NCI-H446 treated with DMSO at 0.1 percent for 48 hours (cell line): Measurements from ENCODE around the gene CLTC.
"Not testable (repeated sequence)": the region's sequence is repeated elsewhere in the genome, so short reads cannot be mapped to it uniquely, and the experiment has no call there.

Experiments used
- DNase-seq: peaks from one replicate; lab custom pipeline; 2025; lab: John Stamatoyannopoulos, UW

Gene CLTC

DNA sequence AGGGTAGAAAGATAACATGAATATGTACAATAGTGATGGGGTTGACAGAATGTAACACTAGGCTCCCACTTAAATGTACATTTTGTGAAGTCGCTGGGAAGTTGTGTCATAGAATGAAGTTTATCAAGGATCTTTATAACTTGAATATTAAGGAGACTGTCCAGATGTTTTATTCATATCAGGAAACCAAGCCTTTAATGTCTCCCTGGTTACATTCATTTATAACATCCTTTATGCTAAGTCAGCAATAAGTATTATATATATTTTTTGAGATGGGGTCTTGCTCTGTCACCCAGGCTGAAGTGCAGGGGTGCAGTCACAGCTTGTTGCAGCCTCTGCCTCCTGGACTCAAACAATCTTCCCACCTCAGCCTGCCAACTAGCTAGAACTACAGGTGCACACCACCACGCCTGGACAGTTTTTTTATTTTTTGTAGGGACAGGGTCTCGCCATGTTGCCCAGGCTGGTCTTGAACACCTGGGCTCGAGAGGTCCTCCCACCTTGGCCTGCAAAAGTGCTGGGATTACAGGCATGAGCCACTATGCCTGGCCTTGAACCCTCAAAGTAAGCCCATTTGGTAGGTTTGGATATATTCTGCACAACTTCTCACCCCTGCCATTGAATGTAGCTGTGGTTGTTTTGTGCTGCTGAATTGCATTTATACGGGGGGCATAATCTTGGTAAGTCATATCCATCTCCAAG lies 14.1 kb downstream of the CLTC start:
- DNase-seq, result no peak

- DNase-seq, result no peak
These were observed 15.2 kb downstream of the CLTC start for GRCh38 chr17:59634632-59635541.

DNA sequence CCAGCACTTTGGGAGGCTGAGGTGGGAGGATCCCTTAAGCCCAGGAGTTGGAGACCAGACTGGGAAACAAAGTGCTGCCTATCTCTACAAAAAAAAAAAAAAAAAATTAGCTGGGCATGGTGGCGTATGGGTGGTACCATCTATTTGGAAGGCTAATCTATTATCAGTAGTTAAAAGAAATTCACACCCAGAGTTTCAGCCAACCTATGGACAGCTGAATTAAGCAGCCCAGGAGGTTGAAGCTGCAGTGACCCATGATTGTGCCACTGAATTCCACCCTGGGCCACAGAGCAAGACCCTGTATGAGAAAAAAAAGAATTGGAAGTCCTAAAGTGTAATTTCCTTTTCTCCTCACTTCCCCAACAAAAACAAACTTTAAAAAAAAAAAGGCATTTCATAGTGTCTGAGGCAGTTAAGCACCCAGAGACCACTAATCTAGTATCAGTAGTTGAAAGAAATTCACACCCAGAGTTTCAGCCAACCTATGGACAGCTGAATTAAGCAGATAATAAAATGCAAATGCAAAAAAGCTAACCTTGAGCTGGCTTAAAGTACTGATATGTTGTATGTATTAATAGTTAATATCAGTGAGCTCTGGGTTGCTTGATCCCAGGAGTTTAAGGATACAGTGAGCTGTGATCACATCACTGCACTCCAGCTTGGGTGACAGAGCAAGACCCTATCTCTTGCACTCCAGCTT lies 18.1 kb downstream of the CLTC start:
- DNase-seq, result no peak

GRCh38 chr17:59638553-59638952 lies 18.9 kb downstream of the CLTC start:
- no peak for DNase-seq

DNA sequence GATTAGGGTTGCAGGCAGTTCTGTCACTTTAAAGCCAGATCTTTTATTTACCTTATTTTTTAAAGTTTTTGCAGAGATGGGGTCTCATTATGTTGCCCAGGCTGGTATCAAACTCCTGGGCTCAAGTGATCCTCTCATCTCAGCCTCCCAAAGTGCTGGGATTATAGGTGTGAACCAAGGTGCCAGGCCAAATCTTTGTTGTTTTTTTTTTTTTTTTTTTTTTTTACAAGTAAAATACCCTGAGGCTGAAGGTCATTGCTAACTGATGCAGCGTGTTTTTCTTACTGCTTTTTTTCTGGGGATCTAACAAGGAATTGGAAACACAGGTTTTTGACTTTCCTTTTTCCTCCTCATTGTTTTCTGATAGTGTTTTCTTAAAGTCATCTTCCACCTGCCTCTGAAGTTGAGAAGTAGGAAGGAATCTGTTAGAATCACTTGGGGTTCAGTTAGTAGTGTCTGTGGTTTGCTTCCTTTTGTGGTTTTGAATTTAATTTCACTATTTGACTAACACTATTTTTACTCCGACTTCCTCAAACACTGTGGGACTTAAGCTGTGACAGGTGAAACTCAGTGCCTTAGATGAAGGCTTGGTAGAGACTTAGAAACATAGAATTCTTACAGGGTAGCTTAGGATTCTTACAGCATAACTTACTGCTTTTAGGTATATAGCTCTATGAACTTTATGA lies 22.2 kb downstream of the CLTC start:
- DNase-seq, result no peak

DNA sequence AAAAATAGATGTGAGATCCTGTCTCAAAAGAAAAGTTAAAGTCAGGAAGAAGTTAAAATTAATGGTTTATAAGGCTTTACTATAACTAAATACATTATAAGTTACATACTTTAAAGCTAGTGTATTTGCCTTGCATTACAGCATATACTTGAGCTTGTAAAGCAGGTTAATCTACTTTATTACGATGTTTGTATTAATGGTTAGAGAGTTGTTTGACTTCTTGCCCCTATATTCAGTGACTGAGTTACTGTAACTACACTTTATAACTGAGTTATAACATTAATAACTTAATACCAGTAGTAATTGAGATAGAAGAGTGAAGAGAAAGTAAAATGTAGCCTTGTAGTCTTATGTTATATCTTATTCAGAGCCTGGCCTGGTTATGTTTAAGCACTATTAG lies 22.9 kb downstream of the CLTC start:
- no peak for DNase-seq

- no peak for DNase-seq
These were observed 23.8 kb downstream of the CLTC start for GRCh38 chr17:59643159-59644140.

DNA sequence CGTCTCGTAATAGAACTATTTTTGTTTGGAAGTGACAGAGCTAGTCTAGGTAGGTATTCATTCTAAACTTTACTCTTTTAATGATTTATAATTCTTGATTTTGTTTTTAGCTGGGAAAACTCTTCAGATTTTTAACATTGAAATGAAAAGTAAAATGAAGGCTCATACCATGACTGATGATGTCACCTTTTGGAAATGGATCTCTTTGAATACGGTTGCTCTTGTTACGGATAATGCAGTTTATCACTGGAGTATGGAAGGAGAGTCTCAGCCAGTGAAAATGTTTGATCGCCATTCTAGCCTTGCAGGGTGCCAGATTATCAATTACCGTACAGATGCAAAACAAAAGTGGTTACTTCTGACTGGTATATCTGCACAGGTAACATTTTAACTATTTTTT lies 27.6 kb downstream of the CLTC start:
- DNase-seq, result no peak

DNA sequence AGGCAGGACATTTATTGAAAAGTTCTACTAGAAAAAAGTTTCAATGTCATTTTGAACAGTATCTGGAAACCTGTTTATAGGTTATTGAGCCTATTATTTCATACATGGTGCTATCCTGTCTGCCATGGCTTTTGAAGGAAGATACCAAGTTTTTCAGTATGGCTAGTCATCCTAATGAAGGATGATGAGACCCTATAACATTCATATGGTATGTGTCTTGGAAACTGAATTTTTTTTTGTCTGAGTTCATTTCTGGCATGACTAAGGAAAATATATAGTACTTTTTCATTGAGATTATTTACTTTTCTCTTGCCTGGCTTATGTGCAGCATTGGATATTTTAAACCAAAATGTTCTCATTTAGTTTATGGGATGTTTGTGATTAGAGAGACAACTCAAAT lies 30.2 kb downstream of the CLTC start:
- DNase-seq, result no peak

DNA sequence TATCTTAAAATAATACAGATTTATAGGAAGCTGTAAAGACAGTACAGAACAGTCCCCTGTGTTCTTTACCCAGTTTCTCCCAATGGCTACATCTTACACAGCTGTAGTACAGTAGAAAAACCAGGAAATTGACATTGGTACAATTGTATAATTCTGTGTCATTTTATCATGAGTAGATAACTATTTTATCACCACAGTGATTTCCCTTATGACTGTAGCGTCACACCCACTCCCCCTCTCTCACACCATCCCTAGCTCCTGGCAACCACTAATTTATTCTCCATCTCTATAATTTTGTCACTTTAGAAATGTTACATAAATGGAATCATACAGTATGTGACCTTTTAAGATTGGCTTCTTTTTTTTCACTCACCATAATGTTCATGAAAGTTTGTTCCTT lies 30.9 kb downstream of the CLTC start:
- DNase-seq, result no peak

- no peak for DNase-seq
These were observed 31.7 kb downstream of the CLTC start for GRCh38 chr17:59651346-59651745.

GRCh38 chr17:59652119-59652518 lies 32.4 kb downstream of the CLTC start:
- DNase-seq, result no peak

GRCh38 chr17:59656624-59657023 lies 36.9 kb downstream of the CLTC start:
- DNase-seq, result not testable (repeated sequence)

DNA sequence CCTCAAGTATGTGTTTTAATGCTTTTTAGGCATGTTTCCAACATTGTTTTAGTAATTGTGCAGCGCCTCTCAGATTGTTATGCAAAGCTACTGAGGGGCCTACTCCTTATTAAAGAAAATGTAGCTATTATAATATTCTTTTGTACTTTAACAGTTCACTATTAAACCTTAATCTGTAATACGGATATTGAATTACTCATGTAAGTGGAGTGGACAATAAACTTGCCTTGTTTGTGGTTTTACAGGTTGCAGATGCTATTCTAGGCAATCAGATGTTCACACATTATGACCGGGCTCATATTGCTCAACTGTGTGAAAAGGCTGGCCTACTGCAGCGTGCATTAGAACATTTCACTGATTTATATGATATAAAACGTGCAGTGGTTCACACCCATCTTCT lies 46.5 kb downstream of the CLTC start:
- DNase-seq, result no peak

- no peak for DNase-seq
These were observed 49.1 kb downstream of the CLTC start for GRCh38 chr17:59668816-59669215.

DNA sequence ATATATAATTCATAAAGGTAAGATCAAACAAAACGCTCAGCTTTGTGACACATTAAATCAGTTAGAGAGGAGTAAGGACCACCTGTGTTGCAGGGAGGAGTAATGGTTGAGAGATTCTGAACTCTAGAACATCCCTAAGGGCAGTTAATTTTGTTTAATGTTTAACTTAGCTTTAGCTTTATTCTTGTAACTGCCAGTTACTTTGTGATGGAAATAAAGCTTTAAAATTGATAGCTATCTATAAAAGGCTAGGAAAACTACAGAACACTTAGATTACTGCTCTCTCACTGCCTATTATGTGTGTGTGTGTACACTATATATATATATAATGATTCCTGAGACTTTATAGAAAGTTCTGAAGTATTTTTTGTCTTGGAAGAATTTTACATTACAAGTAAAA lies 49.7 kb downstream of the CLTC start:
- no peak for DNase-seq

DNA sequence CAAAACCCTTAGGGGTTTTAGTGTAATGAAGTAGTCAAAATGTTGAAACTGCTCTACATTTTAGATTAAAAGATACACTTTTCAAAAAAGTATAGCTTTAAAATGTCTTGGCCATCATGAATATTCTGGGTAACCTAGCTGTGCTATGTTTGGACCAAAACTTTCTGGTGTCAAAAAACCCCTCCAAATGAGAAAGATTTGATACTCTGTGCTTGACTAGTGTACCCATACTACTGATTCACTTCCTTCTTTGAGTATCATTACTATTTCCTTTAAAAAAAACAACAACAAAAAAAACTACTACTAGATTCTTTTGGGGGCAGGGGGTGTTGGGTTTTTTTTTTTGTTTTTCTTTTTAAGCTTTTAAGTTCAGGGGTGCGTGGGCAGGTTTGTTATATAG lies 50.2 kb downstream of the CLTC start:
- DNase-seq, result no peak

DNA sequence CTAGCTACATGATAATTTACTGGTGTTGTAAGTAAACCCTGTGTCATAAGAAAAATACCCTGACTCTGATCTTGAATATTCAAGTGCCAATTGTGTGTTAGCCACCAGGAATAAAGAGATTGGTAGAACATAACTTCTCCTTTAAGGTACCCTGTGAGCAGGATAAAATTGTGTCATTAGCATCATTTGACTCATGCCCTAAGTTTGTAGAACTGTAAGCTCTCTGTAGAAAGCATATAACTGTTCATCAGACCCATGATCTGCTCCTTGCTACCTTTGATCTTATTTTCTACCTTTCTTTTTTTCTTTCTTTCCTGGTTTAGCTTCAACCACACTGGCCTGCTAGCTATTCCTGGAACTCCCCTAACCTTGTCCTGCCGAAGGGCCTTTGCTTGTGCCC lies 51.7 kb downstream of the CLTC start:
- no peak for DNase-seq

GRCh38 chr17:59675231-59675630 lies 55.5 kb downstream of the CLTC start:
- DNase-seq, result no peak

DNA sequence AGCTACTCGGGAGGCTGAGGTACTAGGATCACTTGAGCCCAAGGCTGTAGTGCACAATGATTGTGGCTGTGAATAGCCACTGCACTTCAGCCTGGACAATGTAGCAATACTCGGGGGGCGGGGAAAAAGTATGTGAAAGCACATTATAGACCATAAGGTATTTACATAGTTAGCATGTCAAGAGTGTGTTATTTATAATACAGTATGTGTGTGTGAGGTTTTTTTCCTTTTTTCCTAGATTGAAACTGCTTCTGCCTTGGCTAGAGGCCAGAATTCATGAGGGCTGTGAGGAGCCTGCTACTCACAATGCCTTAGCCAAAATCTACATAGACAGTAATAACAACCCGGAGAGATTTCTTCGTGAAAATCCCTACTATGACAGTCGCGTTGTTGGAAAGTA lies 57.0 kb downstream of the CLTC start:
- DNase-seq, result no peak

GRCh38 chr17:59678918-59679317 lies 59.2 kb downstream of the CLTC start:
- no peak for DNase-seq
